IgD-negative memory B cell (primary cell): ENCODE data around the gene FSHB. TPM values are rescaled to one million over a fixed set of nuclear protein-coding genes. Genes with fewer than 3 reads are reported as not detected.
"Not testable (repeated sequence)": the region's sequence is repeated elsewhere in the genome, so short reads cannot be mapped to it uniquely, and the experiment has no call there.

Experiments used
- H3K27ac Mint-ChIP-seq, 3 donors: one replicate each; pipeline ENCODE4 v1.8.0; 2020 to 2022; ENCODE audit warnings: mild to moderate bottlenecking in 3 of 3, mixed read lengths in 3 of 3, moderate library complexity in 1 of 3
- H3K27me3 Mint-ChIP-seq: one replicate; pipeline ENCODE4 v1.8.0; 2021; ENCODE audit warnings: mixed read lengths
- H3K36me3 Mint-ChIP-seq: one replicate; pipeline ENCODE4 v1.8.0; 2020; ENCODE audit warnings: mild to moderate bottlenecking, mixed read lengths
- H3K4me1 Mint-ChIP-seq, 3 donors: one replicate each; pipeline ENCODE4 v1.8.0; 2020 to 2022; ENCODE audit warnings: mixed read lengths in 3 of 3, mild to moderate bottlenecking in 1 of 3
- H3K4me3 Mint-ChIP-seq, 4 donors: one replicate each; pipeline ENCODE4 v1.8.0; 2020 to 2022; ENCODE audit warnings: mild to moderate bottlenecking in 4 of 4, mixed read lengths in 4 of 4, moderate library complexity in 3 of 4
- H3K9me3 Mint-ChIP-seq, 3 donors: one replicate each; pipeline ENCODE4 v1.8.0; 2020 to 2021; ENCODE audit warnings: mixed read lengths in 3 of 3, mild to moderate bottlenecking in 1 of 3
- polyA plus RNA-seq: library from polyadenylated mRNA; unstranded; fragments of 300-500 nt; fragmentation: Illumina TruSeq; gene quantifications from one replicate; pipeline ENCODE4 v1.2.3, GENCODE V29; 2021

FSHB gene
- polyA plus RNA-seq, 1 donor from 2014 or later = not detected

GRCh38 chr11:30245621-30246020 lies 14.8 kb downstream of the FSHB start:
- Mint-ChIP-seq H3K27ac (no peak overlapping the region), H3K4me1 (no peaks in the 10 kb centered on the region), H3K9me3 (no peaks in the 10 kb centered on the region), H3K36me3 (no peaks in the 10 kb centered on the region), H3K27me3 (peaks cover 2% of the 10 kb centered on the region), H3K4me3 (no peak overlapping the region)

DNA sequence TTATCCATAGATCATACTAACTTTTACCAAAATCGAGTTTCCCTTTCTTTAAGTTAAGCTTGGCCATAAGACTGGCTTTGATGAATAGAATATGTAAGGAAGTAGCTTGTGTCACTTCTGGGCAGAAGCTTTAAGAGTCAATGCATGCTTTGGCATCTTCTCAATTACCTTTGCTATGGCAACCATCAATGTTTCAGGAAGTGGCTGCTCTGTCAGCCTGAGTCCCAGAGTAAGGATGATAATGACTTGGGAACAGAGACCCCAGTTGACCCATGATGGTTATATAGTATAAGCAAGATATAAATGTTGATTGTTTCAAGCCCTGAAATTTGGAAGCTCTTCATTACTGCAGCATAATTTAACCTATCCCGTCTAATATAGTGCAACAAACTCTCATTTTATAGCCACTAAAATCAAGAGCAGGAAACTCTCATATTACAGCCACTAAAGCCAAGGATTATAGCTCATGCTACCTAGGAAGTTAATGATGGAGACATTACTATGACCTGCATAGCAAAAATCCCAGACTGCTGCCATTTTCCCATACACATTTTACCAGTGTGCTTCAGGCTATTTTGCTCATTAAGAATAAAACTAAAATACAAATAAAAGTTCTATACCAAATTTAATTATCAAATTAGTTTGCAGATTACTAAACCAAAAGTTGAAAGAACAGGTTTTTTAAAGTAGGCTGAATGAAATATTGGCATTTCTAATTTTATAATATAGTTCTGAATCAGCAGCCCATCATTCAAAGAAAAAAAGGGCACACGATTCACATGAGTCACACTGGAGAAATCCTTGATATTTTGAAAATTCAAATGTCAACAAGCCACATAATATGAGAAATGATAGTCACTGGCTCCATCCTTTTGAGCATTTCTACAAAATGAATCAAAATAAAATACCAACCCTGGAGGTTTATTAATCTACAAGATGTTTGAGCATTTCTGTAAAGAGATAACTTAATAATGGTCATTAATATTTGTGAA lies 23.8 kb downstream of the FSHB start:
- Mint-ChIP-seq H3K4me3 (no peak overlapping the region), H3K27ac (no peak overlapping the region), H3K36me3 (no peaks in the 10 kb centered on the region), H3K9me3 (peaks cover 0 to 1% (median 0%) of the 10 kb centered on the region in 3 donors), H3K27me3 (peaks cover 2% of the 10 kb centered on the region), H3K4me1 (peaks cover 0 to 3% (median 0%) of the 10 kb centered on the region in 3 donors)

GRCh38 chr11:30255637-30256036 lies 24.8 kb downstream of the FSHB start:
- peaks cover 2% of the 10 kb centered on the region for H3K27me3 Mint-ChIP-seq
- H3K4me1 Mint-ChIP-seq = peaks cover 0 to 3% (median 0%) of the 10 kb centered on the region in 3 donors
- H3K9me3 Mint-ChIP-seq = peaks cover 0 to 1% (median 0%) of the 10 kb centered on the region in 3 donors
- peak overlapping the region in 1 of 3 donors; percentile 86 for H3K27ac Mint-ChIP-seq
- peak overlapping the region in 1 of 4 donors; percentile 2 for H3K4me3 Mint-ChIP-seq
- H3K36me3 Mint-ChIP-seq = no peaks in the 10 kb centered on the region

DNA sequence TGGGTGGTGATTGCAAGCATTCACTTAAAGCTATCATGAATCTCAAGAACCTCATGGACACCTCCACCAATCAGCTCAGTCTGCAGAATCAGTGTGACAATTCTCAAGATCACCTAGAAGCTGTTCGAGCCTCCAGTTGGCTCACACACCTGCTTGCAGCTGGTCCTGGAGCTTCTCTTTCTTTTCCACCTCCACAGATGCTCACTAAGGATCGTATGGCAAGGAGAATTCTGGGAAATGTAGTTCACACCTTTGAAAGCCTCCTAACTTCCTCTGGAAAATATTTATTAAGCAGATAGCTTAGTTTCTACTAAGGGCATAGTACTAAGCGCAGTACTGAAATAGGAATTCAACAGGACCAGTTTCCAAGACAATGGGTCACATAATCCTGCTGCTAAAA lies 26.2 kb downstream of the FSHB start:
- no peak overlapping the region for H3K27ac Mint-ChIP-seq
- H3K4me1 Mint-ChIP-seq = peaks cover 0 to 3% (median 0%) of the 10 kb centered on the region in 3 donors
- no peak overlapping the region for H3K4me3 Mint-ChIP-seq
- H3K9me3 Mint-ChIP-seq = peaks cover 0 to 1% (median 0%) of the 10 kb centered on the region in 3 donors
- no peaks in the 10 kb centered on the region for H3K36me3 Mint-ChIP-seq
- H3K27me3 Mint-ChIP-seq = no peaks in the 10 kb centered on the region

GRCh38 chr11:30258679-30259078 lies 27.9 kb downstream of the FSHB start:
- Mint-ChIP-seq H3K36me3 (peaks cover 3% of the 10 kb centered on the region), H3K4me1 (peaks cover 0 to 3% (median 0%) of the 10 kb centered on the region in 3 donors), H3K9me3 (peaks cover 0 to 4% (median 1%) of the 10 kb centered on the region in 3 donors), H3K27ac (no peak overlapping the region), H3K4me3 (no peak overlapping the region), H3K27me3 (no peaks in the 10 kb centered on the region)

DNA sequence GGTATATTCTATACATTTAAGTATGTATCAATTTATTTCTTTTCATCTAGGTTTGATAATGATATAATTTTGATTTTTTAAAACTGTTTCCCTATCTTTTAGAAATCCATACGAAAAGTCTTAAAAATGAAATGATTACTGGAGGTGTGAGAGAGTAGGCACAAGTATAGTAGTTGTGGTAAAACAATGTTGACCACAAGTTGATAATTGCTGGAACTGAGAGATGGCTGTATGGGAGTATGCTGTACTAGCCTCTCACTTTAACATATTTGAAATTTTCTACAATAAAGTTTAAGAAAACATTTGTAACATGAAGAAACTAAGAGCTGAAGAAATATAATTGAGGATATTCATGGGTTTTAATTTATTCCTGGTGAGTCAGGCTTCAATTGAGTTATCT lies 30.0 kb downstream of the FSHB start:
- Mint-ChIP-seq H3K4me1 (no peaks in the 10 kb centered on the region), H3K36me3 (peaks cover 3% of the 10 kb centered on the region), H3K27ac (no peak overlapping the region), H3K4me3 (no peak overlapping the region), H3K9me3 (peaks cover 0 to 4% (median 1%) of the 10 kb centered on the region in 3 donors), H3K27me3 (no peaks in the 10 kb centered on the region)

DNA sequence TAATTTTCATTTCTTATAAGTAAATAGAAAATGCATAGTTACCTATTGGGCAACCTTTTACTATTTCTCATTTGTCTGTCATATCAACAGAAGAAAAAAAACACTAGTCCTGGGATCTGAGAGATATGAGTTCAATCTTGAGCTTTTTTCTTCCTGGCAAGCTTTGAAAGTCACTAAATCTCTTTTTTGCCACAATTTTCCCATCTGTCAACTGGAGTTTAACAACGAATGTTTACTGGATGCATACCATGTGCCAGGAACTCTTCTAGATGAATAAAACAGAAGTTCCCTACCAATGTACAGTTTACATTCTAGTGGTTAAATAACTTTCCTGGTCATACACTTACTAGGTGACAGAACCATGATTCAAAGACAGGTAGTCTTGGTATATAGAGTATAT lies 31.0 kb downstream of the FSHB start:
- H3K4me1 Mint-ChIP-seq = no peaks in the 10 kb centered on the region
- H3K27me3 Mint-ChIP-seq = no peaks in the 10 kb centered on the region
- peak overlapping the region in 1 of 3 donors; percentile 59 for H3K27ac Mint-ChIP-seq
- H3K4me3 Mint-ChIP-seq = no peak overlapping the region
- H3K36me3 Mint-ChIP-seq = peaks cover 3% of the 10 kb centered on the region
- peaks cover 0 to 4% (median 1%) of the 10 kb centered on the region in 3 donors for H3K9me3 Mint-ChIP-seq

- peaks cover 12% of the 10 kb centered on the region for H3K27me3 Mint-ChIP-seq
- not testable (repeated sequence) for H3K27ac Mint-ChIP-seq, H3K36me3 Mint-ChIP-seq, H3K4me1 Mint-ChIP-seq, H3K9me3 Mint-ChIP-seq, H3K4me3 Mint-ChIP-seq
These were observed 37.8 kb downstream of the FSHB start for GRCh38 chr11:30268638-30269037.

- Mint-ChIP-seq H3K36me3 (no peaks in the 10 kb centered on the region), H3K9me3 (no peaks in the 10 kb centered on the region), H3K4me3 (no peak overlapping the region), H3K27ac (no peak overlapping the region), H3K4me1 (no peaks in the 10 kb centered on the region), H3K27me3 (peaks cover 14% of the 10 kb centered on the region)
These were observed 39.9 kb downstream of the FSHB start for GRCh38 chr11:30270671-30271070.

GRCh38 chr11:30277176-30277575 lies 46.4 kb downstream of the FSHB start:
- H3K36me3 Mint-ChIP-seq = peaks cover 2% of the 10 kb centered on the region
- H3K9me3 Mint-ChIP-seq = no peaks in the 10 kb centered on the region
- peaks cover 5% of the 10 kb centered on the region for H3K27me3 Mint-ChIP-seq
- no peak overlapping the region for H3K4me3 Mint-ChIP-seq
- peaks cover 8 to 12% (median 11%) of the 10 kb centered on the region in 3 donors for H3K4me1 Mint-ChIP-seq
- no peak overlapping the region for H3K27ac Mint-ChIP-seq

GRCh38 chr11:30279796-30280195 lies 49.0 kb downstream of the FSHB start:
- H3K27me3 Mint-ChIP-seq = peaks cover 5% of the 10 kb centered on the region
- no peak overlapping the region for H3K4me3 Mint-ChIP-seq
- H3K36me3 Mint-ChIP-seq = peaks cover 2% of the 10 kb centered on the region
- H3K4me1 Mint-ChIP-seq = peaks cover 8 to 18% (median 15%) of the 10 kb centered on the region in 3 donors
- H3K9me3 Mint-ChIP-seq = no peaks in the 10 kb centered on the region
- no peak overlapping the region for H3K27ac Mint-ChIP-seq

DNA sequence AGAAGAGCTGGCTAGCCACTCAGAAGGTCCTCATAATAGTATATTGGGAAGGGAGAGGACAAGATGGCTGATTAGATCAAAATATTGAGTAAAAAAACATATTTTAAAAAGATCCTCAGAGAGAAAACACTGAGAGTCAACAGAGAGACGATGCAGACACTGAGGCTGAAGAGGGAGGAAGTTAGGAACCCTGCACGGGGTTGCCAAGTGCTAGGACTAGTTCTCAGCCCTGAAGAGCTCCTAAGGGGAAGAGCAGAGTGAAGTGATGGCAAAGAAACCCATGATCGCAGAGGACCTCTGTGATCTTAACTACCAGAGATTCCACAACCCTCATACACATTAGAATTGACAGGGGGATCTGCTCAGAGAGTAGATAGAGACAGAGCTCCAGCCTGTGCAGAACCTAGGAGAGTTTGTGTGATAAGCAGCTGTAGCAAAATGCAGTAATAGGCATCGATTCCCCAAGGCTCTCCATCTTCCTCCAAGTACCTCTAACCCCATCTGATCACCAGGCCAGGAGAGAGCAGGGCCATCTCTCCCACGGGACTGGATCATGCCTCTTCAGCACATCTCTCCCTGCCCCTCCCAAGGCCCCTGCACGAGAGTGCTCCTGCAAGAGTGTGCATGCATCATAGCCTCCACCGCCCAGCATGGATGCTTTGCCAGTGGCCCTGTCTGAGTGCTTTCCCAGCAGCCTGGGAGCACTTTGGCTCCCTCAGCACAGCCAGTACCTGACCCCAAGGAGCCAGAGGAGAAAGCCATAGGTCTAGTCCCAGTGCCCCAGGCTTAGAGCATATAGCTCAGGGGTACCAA lies 50.9 kb downstream of the FSHB start:
- no peaks in the 10 kb centered on the region for H3K9me3 Mint-ChIP-seq
- H3K36me3 Mint-ChIP-seq = peaks cover 2% of the 10 kb centered on the region
- H3K4me3 Mint-ChIP-seq = peak overlapping the region in 3 of 4 donors; percentile 18 to 81 (median 72)
- H3K27me3 Mint-ChIP-seq = peaks cover 3% of the 10 kb centered on the region
- H3K4me1 Mint-ChIP-seq = peaks cover 8 to 18% (median 15%) of the 10 kb centered on the region in 3 donors
- H3K27ac Mint-ChIP-seq = no peak overlapping the region

- H3K4me1 Mint-ChIP-seq = peaks cover 8 to 18% (median 15%) of the 10 kb centered on the region in 3 donors
- H3K4me3 Mint-ChIP-seq = peak overlapping the region in 2 of 4 donors; percentile 49 to 81
- peaks cover 3% of the 10 kb centered on the region for H3K27me3 Mint-ChIP-seq
- no peaks in the 10 kb centered on the region for H3K9me3 Mint-ChIP-seq
- no peak overlapping the region for H3K27ac Mint-ChIP-seq
- H3K36me3 Mint-ChIP-seq = peaks cover 2% of the 10 kb centered on the region
These were observed 51.4 kb downstream of the FSHB start for GRCh38 chr11:30282289-30282631.
